HG03097 (cell line): ENCODE results near the gene PARVG.

Source experiments
- ATAC-seq: cut with Tn5 transposase; IDR thresholded peaks from one replicate; pipeline ENCODE4 v1.9.1; 2021; ENCODE audit not compliant: unreplicated experiment, low FRiP score

PARVG gene

GRCh38 chr22:44153710-44154109, 27.0 kb upstream of the PARVG start:
- no peak for ATAC-seq

GRCh38 chr22:44154436-44154942, 26.2 kb upstream of the PARVG start:
- no peak for ATAC-seq

- no peak for ATAC-seq
Observed at GRCh38 chr22:44155115-44155514, 25.6 kb upstream of the PARVG start.

GRCh38 chr22:44157916-44158618, 22.7 kb upstream of the PARVG start:
- no peak for ATAC-seq

GRCh38 chr22:44158816-44159215, 21.9 kb upstream of the PARVG start:
- no peak for ATAC-seq

GRCh38 chr22:44159221-44159620, 21.5 kb upstream of the PARVG start:
- no peak for ATAC-seq

- no peak for ATAC-seq
Observed at GRCh38 chr22:44159811-44160210, 20.9 kb upstream of the PARVG start.

- no peak for ATAC-seq
Observed at GRCh38 chr22:44160421-44160820, 20.3 kb upstream of the PARVG start.

- no peak for ATAC-seq
Observed at GRCh38 chr22:44161673-44162072, 19.1 kb upstream of the PARVG start.

- no peak for ATAC-seq
Observed at GRCh38 chr22:44162960-44163359, 17.8 kb upstream of the PARVG start.

GRCh38 chr22:44163536-44163935, 17.2 kb upstream of the PARVG start:
- ATAC-seq, result no peak

- no peak for ATAC-seq
Observed at GRCh38 chr22:44164031-44164430, 16.7 kb upstream of the PARVG start.

GRCh38 chr22:44165286-44165874, 15.3 kb upstream of the PARVG start:
- ATAC-seq, result no peak

- no peak for ATAC-seq
Observed at GRCh38 chr22:44166498-44167276, 14.0 kb upstream of the PARVG start.

- no peak for ATAC-seq
Observed at GRCh38 chr22:44167501-44167900, 13.2 kb upstream of the PARVG start.

GRCh38 chr22:44168206-44168605, 12.5 kb upstream of the PARVG start:
- ATAC-seq, result no peak

- no peak for ATAC-seq
Observed at GRCh38 chr22:44170470-44170869, 10.3 kb upstream of the PARVG start.

GRCh38 chr22:44171561-44171960, 9.2 kb upstream of the PARVG start:
- ATAC-seq, result no peak

GRCh38 chr22:44172370-44173108, 8.2 kb upstream of the PARVG start:
- no peak for ATAC-seq

- no peak for ATAC-seq
Observed at GRCh38 chr22:44173154-44173553, 7.6 kb upstream of the PARVG start.

- no peak for ATAC-seq
Observed at GRCh38 chr22:44175676-44176075, 5.0 kb upstream of the PARVG start.
